Measurements from ENCODE around the gene C19orf12. TPM values are rescaled to one million over a fixed set of nuclear protein-coding genes. Genes with fewer than 3 reads are reported as not detected.

The C19orf12 gene
- total and polyA plus RNA-seq, 2 donors (not counting 3 experiments of a cell fraction or from before 2014, with no cell fraction given), result 20.4 to 22.9 TPM

- CTCF ChIA-PET, result interaction anchor here (2.0 to 2.2 kb wide), 2 partner anchors 10 to 96 kb away, joined by 6 to 11 read pairs; no protein-coding TSS in a partner anchor
- BruUV-seq (replicated peaks), result no TSS peak
- Histone ChIP-seq H3K9me3 (replicated peaks; ENCODE audit: control insufficient read depth, insufficient read depth, low read length) (no peaks in the 10 kb centered on the region), H3K4me1 (ENCODE audit: control insufficient read depth, extremely low read depth, insufficient read depth, low read length) (no peaks in the 10 kb centered on the region), H4K20me1 (replicated peaks; ENCODE audit: control insufficient read depth, extremely low read depth, insufficient read depth, low read length) (no peaks in the 10 kb centered on the region), H3K4me2 (ENCODE audit: insufficient read depth, low read length) (no peak overlapping the region), H3K27me3 (ENCODE audit: control insufficient read depth in 2 of 2, insufficient read depth in 2 of 2, low read length in 2 of 2) (no peaks in the 10 kb centered on the region), H3K4me3 (replicated peaks in 1 of 3; ENCODE audit: insufficient read depth in 1 of 3, low read depth in 1 of 3, low read length in 3 of 3) (no peak overlapping the region), H3K36me3 (ENCODE audit: control insufficient read depth in 2 of 2, extremely low read depth in 1 of 2, insufficient read depth in 2 of 2, low read length in 2 of 2) (peaks cover 0 to 16% of the 10 kb centered on the region in 2 experiments), H3K27ac (ENCODE audit: insufficient read depth, low read depth, low read length) (no peak overlapping the region), H3K9me1 (replicated peaks; ENCODE audit: control insufficient read depth, extremely low read depth, insufficient read depth, low read length) (no peaks in the 10 kb centered on the region), H3K9ac (replicated peaks; ENCODE audit: extremely low read depth, insufficient read depth, low read length) (no peak overlapping the region), H2AFZ (ENCODE audit: low read depth, low read length) (no peak overlapping the region), H3K79me2 (ENCODE audit: control insufficient read depth, insufficient read depth, low read length) (peaks cover 16% of the 10 kb centered on the region)
- TF ChIP-seq POLR2A (IDR thresholded peaks at IDR 0.05; ENCODE audit: low read depth, low read length), result no peak
- POLR2A ChIA-PET, result no interaction called here
- dilution Hi-C loops (cut with MboI; ENCODE audit: extremely low pct_ligation_motif_present, low sequenced_read_pairs), result no loop called here
- FAIRE-seq (no peak), DNase-seq (ENCODE audit: low read depth, low spot score) (no peak)
- intact Hi-C loops (cut with micrococcal nuclease), result no loop called here
These were observed 8.4 kb downstream of the C19orf12 start for GRCh38 chr19:29706635-29707034.

GRCh38 chr19:29705706-29706105 is 9.4 kb downstream of the C19orf12 start:
- Histone ChIP-seq H3K79me2 (ENCODE audit: control insufficient read depth, insufficient read depth, low read length) (peaks cover 11% of the 10 kb centered on the region), H4K20me1 (replicated peaks; ENCODE audit: control insufficient read depth, extremely low read depth, insufficient read depth, low read length) (no peaks in the 10 kb centered on the region), H3K9ac (replicated peaks; ENCODE audit: extremely low read depth, insufficient read depth, low read length) (no peak overlapping the region), H2AFZ (ENCODE audit: low read depth, low read length) (no peak overlapping the region), H3K36me3 (ENCODE audit: control insufficient read depth in 2 of 2, extremely low read depth in 1 of 2, insufficient read depth in 2 of 2, low read length in 2 of 2) (peaks cover 0 to 16% of the 10 kb centered on the region in 2 experiments), H3K4me3 (replicated peaks in 1 of 3; ENCODE audit: insufficient read depth in 1 of 3, low read depth in 1 of 3, low read length in 3 of 3) (no peak overlapping the region), H3K4me1 (ENCODE audit: control insufficient read depth, extremely low read depth, insufficient read depth, low read length) (no peaks in the 10 kb centered on the region), H3K9me3 (replicated peaks; ENCODE audit: control insufficient read depth, insufficient read depth, low read length) (no peaks in the 10 kb centered on the region), H3K27me3 (ENCODE audit: control insufficient read depth in 2 of 2, insufficient read depth in 2 of 2, low read length in 2 of 2) (no peaks in the 10 kb centered on the region), H3K4me2 (ENCODE audit: insufficient read depth, low read length) (no peak overlapping the region), H3K27ac (ENCODE audit: insufficient read depth, low read depth, low read length) (no peak overlapping the region), H3K9me1 (replicated peaks; ENCODE audit: control insufficient read depth, extremely low read depth, insufficient read depth, low read length) (no peaks in the 10 kb centered on the region)
- ChIA-PET CTCF (interaction anchor here (2.0 to 2.2 kb wide), 2 partner anchors 11 to 95 kb away, joined by 6 to 11 read pairs; no protein-coding TSS in a partner anchor), POLR2A (no interaction called here)
- FAIRE-seq (no peak), DNase-seq (ENCODE audit: low read depth, low spot score) (no peak)
- dilution Hi-C loops (cut with MboI; ENCODE audit: extremely low pct_ligation_motif_present, low sequenced_read_pairs) (no loop called here), intact Hi-C loops (cut with micrococcal nuclease) (no loop called here)
- BruUV-seq (replicated peaks), result no TSS peak
- no peak for TF ChIP-seq MAX (IDR thresholded peaks at IDR 0.05; ENCODE audit: insufficient read depth, insufficient read length)
- no peak for TF ChIP-seq POLR2AphosphoS5 (IDR thresholded peaks at IDR 0.05; ENCODE audit: insufficient read depth, low read depth, low read length)
- TF ChIP-seq EZH2 (IDR thresholded peaks at IDR 0.05; ENCODE audit: borderline replicate concordance, low read depth, low read length, severe bottlenecking), result no peak
- TF ChIP-seq FOS (IDR thresholded peaks at IDR 0.05; ENCODE audit: borderline replicate concordance, insufficient read depth, low read length), result no peak
- no peak for TF ChIP-seq POLR2A (IDR thresholded peaks at IDR 0.05; ENCODE audit: low read depth, low read length)
- TF ChIP-seq CTCF (IDR thresholded peaks at IDR 0.05; ENCODE audit: extremely low read depth in 1 of 2, insufficient read depth in 1 of 2, low read depth in 1 of 2, low read length in 2 of 2), result no peak
- no peak for TF ChIP-seq MYC (IDR thresholded peaks at IDR 0.05; ENCODE audit: low read depth, low read length)
- TF ChIP-seq GATA2 (IDR thresholded peaks at IDR 0.05; ENCODE audit: insufficient read depth, insufficient read length, low read depth, low read length), result no peak
- TF ChIP-seq JUN (IDR thresholded peaks at IDR 0.05; ENCODE audit: borderline replicate concordance, insufficient read depth, insufficient read length, low read depth), result no peak
